GM18519 (cell line): Measurements from ENCODE around the gene KAZN.

ENCODE experiments used
- ATAC-seq: cut with Tn5 transposase; IDR thresholded peaks from one replicate; pipeline ENCODE4 v1.9.1; 2021; ENCODE audit warnings: mild to moderate bottlenecking, moderate library complexity; ENCODE audit not compliant: unreplicated experiment, low FRiP score

Gene KAZN

GRCh38 chr1:14784790-14785773, 186.6 kb downstream of the KAZN start:
- no peak for ATAC-seq

- ATAC-seq, result no peak
These were observed 187.7 kb downstream of the KAZN start for GRCh38 chr1:14786109-14786675.

GRCh38 chr1:14786681-14787080, 188.2 kb downstream of the KAZN start:
- no peak for ATAC-seq

- no peak for ATAC-seq
These were observed 189.1 kb downstream of the KAZN start for GRCh38 chr1:14787604-14788003.

GRCh38 chr1:14788080-14788479, 189.6 kb downstream of the KAZN start:
- no peak for ATAC-seq

- no peak for ATAC-seq
These were observed 192.5 kb downstream of the KAZN start for GRCh38 chr1:14790982-14791381.

- ATAC-seq, result no peak
These were observed 193.2 kb downstream of the KAZN start for GRCh38 chr1:14791654-14792053.

GRCh38 chr1:14794136-14794768, 195.8 kb downstream of the KAZN start:
- ATAC-seq, result no peak

GRCh38 chr1:14794906-14795305, 196.4 kb downstream of the KAZN start:
- no peak for ATAC-seq

- no peak for ATAC-seq
These were observed 197.1 kb downstream of the KAZN start for GRCh38 chr1:14795589-14795988.

GRCh38 chr1:14800014-14800413, 201.5 kb downstream of the KAZN start:
- ATAC-seq, result no peak

- ATAC-seq, result no peak
These were observed 202.1 kb downstream of the KAZN start for GRCh38 chr1:14800500-14801076.

- no peak for ATAC-seq
These were observed 204.7 kb downstream of the KAZN start for GRCh38 chr1:14803002-14803789.

GRCh38 chr1:14804626-14805025, 206.1 kb downstream of the KAZN start:
- ATAC-seq, result no peak

- no peak for ATAC-seq
These were observed 208.3 kb downstream of the KAZN start for GRCh38 chr1:14806772-14807171.

GRCh38 chr1:14808768-14809167, 210.3 kb downstream of the KAZN start:
- ATAC-seq, result no peak

- ATAC-seq, result no peak
These were observed 210.9 kb downstream of the KAZN start for GRCh38 chr1:14809191-14809981.

GRCh38 chr1:14810595-14811361, 212.3 kb downstream of the KAZN start:
- no peak for ATAC-seq

GRCh38 chr1:14811573-14811972, 213.1 kb downstream of the KAZN start:
- ATAC-seq, result no peak
